ENCODE measurements around the gene CEACAM1.

The CEACAM1 gene

GRCh38 chr19:42514449-42514848 is 13.8 kb downstream of the CEACAM1 start:
- H3K4me3 ChIP-seq (ENCODE audit: low read depth, low read length): no peak overlapping the region
- DNase-seq (ENCODE audit: low read depth): no peak
- TF ChIP-seq CTCF (IDR thresholded peaks at IDR 0.05; ENCODE audit: low read depth, low read length) (no peak), POLR2A (IDR thresholded peaks at IDR 0.05; ENCODE audit: extremely low read depth, insufficient read length) (no peak), MYC (IDR thresholded peaks at IDR 0.05; ENCODE audit: low read depth, low read length) (no peak), MAX (IDR thresholded peaks at IDR 0.05; ENCODE audit: low read depth, low read length) (no peak)

GRCh38 chr19:42512743-42513304 is 15.5 kb downstream of the CEACAM1 start:
- H3K4me3 ChIP-seq (ENCODE audit: low read depth, low read length): no peak overlapping the region
- no peak for DNase-seq (ENCODE audit: low read depth)
- TF ChIP-seq POLR2A (IDR thresholded peaks at IDR 0.05; ENCODE audit: extremely low read depth, insufficient read length): no peak
- TF ChIP-seq MYC (IDR thresholded peaks at IDR 0.05; ENCODE audit: low read depth, low read length): no peak
- TF ChIP-seq MAX (IDR thresholded peaks at IDR 0.05; ENCODE audit: low read depth, low read length): no peak
- TF ChIP-seq CTCF (IDR thresholded peaks at IDR 0.05; ENCODE audit: low read depth, low read length): no peak

- H3K4me3 ChIP-seq (ENCODE audit: low read depth, low read length): no peak overlapping the region
- DNase-seq (ENCODE audit: low read depth): no peak
- TF ChIP-seq MAX (IDR thresholded peaks at IDR 0.05; ENCODE audit: low read depth, low read length) (no peak), CTCF (IDR thresholded peaks at IDR 0.05; ENCODE audit: low read depth, low read length) (no peak), POLR2A (IDR thresholded peaks at IDR 0.05; ENCODE audit: extremely low read depth, insufficient read length) (no peak), MYC (IDR thresholded peaks at IDR 0.05; ENCODE audit: low read depth, low read length) (no peak)
These were observed 16.1 kb downstream of the CEACAM1 start for GRCh38 chr19:42512130-42512636.

- H3K4me3 ChIP-seq (ENCODE audit: low read depth, low read length): no peak overlapping the region
- TF ChIP-seq CTCF (IDR thresholded peaks at IDR 0.05; ENCODE audit: low read depth, low read length) (no peak), MYC (IDR thresholded peaks at IDR 0.05; ENCODE audit: low read depth, low read length) (no peak), POLR2A (IDR thresholded peaks at IDR 0.05; ENCODE audit: extremely low read depth, insufficient read length) (no peak), MAX (IDR thresholded peaks at IDR 0.05; ENCODE audit: low read depth, low read length) (no peak)
- DNase-seq (ENCODE audit: low read depth): no peak
These were observed 16.9 kb downstream of the CEACAM1 start for GRCh38 chr19:42511340-42511739.

- TF ChIP-seq MAX (IDR thresholded peaks at IDR 0.05; ENCODE audit: low read depth, low read length): no peak
- H3K4me3 ChIP-seq (ENCODE audit: low read depth, low read length): no peak overlapping the region
- no peak for DNase-seq (ENCODE audit: low read depth)
These were observed 19.3 kb downstream of the CEACAM1 start for GRCh38 chr19:42508892-42509444.

GRCh38 chr19:42505066-42505465 is 23.2 kb downstream of the CEACAM1 start:
- H3K4me3 ChIP-seq (ENCODE audit: low read depth, low read length): no peak overlapping the region
- no peak for DNase-seq (ENCODE audit: low read depth)
- TF ChIP-seq CTCF (IDR thresholded peaks at IDR 0.05; ENCODE audit: low read depth, low read length) (no peak), MYC (IDR thresholded peaks at IDR 0.05; ENCODE audit: low read depth, low read length) (no peak), MAX (IDR thresholded peaks at IDR 0.05; ENCODE audit: low read depth, low read length) (no peak), POLR2A (IDR thresholded peaks at IDR 0.05; ENCODE audit: extremely low read depth, insufficient read length) (no peak)

All from NB4 (cell line).